Activated CD8-positive, alpha-beta T cell treated with anti-CD3 and anti-CD28 coated beads for 36 hours (primary cell): ENCODE measurements around the gene ILK. TPM values are rescaled to one million over a fixed set of nuclear protein-coding genes. Genes with fewer than 3 reads are reported as not detected.
A peak's percentile ranks its signal among the peaks of the same experiment; 100 is the strongest.

Experiments used
- ATAC-seq: fragments of 200-7000 bp; cut with Tn5 transposase; one replicate; pipeline ENCODE4 v1.10.0; 2021; ENCODE audit warnings: mild to moderate bottlenecking, moderate library complexity
- CTCF ChIA-PET: fragments of 350-600 bp; sonication (Branson Sonifier 250); formaldehyde crosslinking; loops from one replicate; lab custom pipeline; 2021; ENCODE audit warnings: antibody characterized with exemption; lab: Charles Lee
- POLR2A ChIA-PET: fragments of 350-600 bp; sonication (Branson Sonifier 250); formaldehyde crosslinking; loops from one replicate; lab custom pipeline; 2021; ENCODE audit warnings: antibody characterized with exemption; lab: Charles Lee
- DNase-seq: peaks from one replicate; pipeline ENCODE4 v3.0.0-alpha.2; 2020
- H3K27ac Mint-ChIP-seq: one replicate; pipeline ENCODE4 v1.8.0; 2021; ENCODE audit warnings: mild to moderate bottlenecking, mixed read lengths
- H3K27me3 Mint-ChIP-seq: one replicate; pipeline ENCODE4 v1.8.0; 2021; ENCODE audit warnings: mixed read lengths
- H3K36me3 Mint-ChIP-seq: one replicate; pipeline ENCODE4 v1.8.0; 2021; ENCODE audit warnings: low read depth, mixed read lengths
- H3K4me1 Mint-ChIP-seq: one replicate; pipeline ENCODE4 v1.8.0; 2021; ENCODE audit warnings: low read depth, mixed read lengths
- H3K4me3 Mint-ChIP-seq: one replicate; pipeline ENCODE4 v1.8.0; 2021; ENCODE audit warnings: mild to moderate bottlenecking, moderate library complexity, mixed read lengths
- H3K9me3 Mint-ChIP-seq: one replicate; pipeline ENCODE4 v1.8.0; 2021; ENCODE audit warnings: mixed read lengths
- intact Hi-C: fragments of 100-400 bp; cut with micrococcal nuclease; formaldehyde crosslinking; loops from one replicate; pipeline ENCODE4 v1.10.0; 2022
- total RNA-seq, 2 experiments: library from RNA; stranded (reverse); gene quantifications; one replicate each; pipeline ENCODE4 v1.2.3, GENCODE V29; 2021
- TF ChIP-seq, protein P1 (sequence below): fragments of 200-600 bp; IDR thresholded peaks from one replicate; pipeline ENCODE4 v1.8.0; 2022; ENCODE audit warnings: antibody characterized with exemption, mild to moderate bottlenecking

The ILK gene
- total RNA-seq, 2 experiments from 2014 or later = 70.6 to 71.7 TPM

DNA sequence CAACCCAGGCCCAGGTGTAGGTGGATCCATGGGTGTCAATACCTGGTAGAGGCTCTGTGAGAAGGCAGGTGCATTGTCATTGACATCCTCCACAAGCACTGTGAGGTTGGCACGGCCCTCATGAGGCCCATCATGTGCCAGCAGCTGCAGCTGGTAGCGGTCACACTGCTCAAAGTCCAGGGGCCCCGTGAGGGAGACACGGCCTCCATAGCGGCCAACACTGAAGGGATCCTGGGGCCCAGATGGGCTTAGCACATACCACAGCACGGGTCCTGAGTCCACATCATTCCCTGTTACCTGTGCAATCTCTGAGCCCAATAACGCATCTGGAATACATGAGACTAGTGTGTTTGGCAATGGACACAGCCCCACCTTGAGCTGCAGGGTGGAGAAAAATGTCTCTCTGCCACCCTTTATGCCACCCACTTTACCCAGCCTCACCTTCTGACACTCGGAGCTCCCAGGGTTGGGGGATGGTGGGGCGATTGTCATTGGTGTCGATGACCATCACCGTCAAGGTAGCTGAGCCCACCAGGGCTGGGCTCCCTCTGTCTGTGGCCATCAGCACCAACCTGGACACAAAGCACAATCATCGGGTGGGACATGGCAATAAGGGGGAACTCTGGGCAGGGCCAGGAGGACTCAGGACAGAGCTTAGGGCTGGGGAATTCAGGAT, 21.7 kb downstream of the ILK start:
- POLR2A ChIA-PET = no interaction called here
- no peak for DNase-seq
- H3K36me3 Mint-ChIP-seq = no peaks in the 10 kb centered on the region
- CTCF ChIA-PET = interaction anchor here (0.9 to 1.0 kb wide), 2 partner anchors 12 to 58 kb away, joined by 3 to 4 read pairs; partner anchors contain the start of gene MRPL17
- H3K4me3 Mint-ChIP-seq = no peak overlapping the region
- TF ChIP-seq, protein P1, sequence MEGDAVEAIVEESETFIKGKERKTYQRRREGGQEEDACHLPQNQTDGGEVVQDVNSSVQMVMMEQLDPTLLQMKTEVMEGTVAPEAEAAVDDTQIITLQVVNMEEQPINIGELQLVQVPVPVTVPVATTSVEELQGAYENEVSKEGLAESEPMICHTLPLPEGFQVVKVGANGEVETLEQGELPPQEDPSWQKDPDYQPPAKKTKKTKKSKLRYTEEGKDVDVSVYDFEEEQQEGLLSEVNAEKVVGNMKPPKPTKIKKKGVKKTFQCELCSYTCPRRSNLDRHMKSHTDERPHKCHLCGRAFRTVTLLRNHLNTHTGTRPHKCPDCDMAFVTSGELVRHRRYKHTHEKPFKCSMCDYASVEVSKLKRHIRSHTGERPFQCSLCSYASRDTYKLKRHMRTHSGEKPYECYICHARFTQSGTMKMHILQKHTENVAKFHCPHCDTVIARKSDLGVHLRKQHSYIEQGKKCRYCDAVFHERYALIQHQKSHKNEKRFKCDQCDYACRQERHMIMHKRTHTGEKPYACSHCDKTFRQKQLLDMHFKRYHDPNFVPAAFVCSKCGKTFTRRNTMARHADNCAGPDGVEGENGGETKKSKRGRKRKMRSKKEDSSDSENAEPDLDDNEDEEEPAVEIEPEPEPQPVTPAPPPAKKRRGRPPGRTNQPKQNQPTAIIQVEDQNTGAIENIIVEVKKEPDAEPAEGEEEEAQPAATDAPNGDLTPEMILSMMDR = no peak
- intact Hi-C loops = no loop called here
- H3K4me1 Mint-ChIP-seq = peaks cover 14% of the 10 kb centered on the region
- H3K27me3 Mint-ChIP-seq = no peaks in the 10 kb centered on the region
- H3K27ac Mint-ChIP-seq = no peak overlapping the region
- H3K9me3 Mint-ChIP-seq = no peaks in the 10 kb centered on the region
- no peak for ATAC-seq

GRCh38 chr11:6625832-6626420, 22.4 kb downstream of the ILK start:
- CTCF ChIA-PET = interaction anchor here (0.9 to 1.0 kb wide), 2 partner anchors 13 to 57 kb away, joined by 3 to 4 read pairs; partner anchors contain the start of gene MRPL17
- no peak for ATAC-seq
- H3K36me3 Mint-ChIP-seq = no peaks in the 10 kb centered on the region
- H3K4me1 Mint-ChIP-seq = peaks cover 14% of the 10 kb centered on the region
- POLR2A ChIA-PET = no interaction called here
- H3K27ac Mint-ChIP-seq = no peak overlapping the region
- TF ChIP-seq, protein P1 = no peak
- no peak overlapping the region for H3K4me3 Mint-ChIP-seq
- no peak for DNase-seq
- no peaks in the 10 kb centered on the region for H3K27me3 Mint-ChIP-seq
- intact Hi-C loops = no loop called here
- no peaks in the 10 kb centered on the region for H3K9me3 Mint-ChIP-seq

DNA sequence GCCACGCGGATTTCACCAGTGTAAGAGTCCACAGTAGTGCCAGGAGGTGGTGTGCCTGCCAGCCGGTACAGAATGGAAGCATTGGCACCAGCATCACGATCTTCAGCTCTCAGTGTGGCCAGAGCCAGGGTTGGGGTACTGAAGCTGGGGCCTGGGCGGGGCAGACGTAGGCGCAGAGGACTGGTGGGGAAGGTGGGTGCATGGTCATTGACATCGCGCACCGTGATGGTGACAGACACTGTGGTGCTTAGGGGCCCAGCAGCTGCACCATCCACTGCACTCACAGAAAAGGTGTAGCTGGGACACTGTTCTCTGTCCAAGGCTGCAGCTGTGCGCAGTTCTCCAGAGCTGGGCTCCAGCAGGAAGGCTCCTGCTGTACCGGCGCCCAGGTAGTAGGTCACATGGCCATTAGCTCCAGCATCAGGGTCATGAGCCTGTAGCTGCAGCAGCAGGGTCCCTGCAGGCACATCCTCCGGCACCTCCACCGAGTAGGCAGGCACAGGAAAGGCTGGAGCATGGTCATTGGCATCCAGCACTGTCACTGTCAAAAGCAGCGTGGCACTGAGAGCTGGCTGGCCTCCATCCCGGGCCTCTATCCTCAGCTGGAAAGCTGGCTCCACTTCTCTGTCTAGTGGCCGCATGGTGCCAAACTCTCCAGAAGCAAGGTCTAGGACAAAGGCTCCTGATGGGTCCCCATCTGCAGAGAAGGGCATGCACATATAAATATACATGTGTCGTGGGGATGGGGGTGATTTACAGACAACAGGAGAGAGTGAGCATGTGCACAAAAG, 23.6 kb downstream of the ILK start:
- TF ChIP-seq, protein P1 = no peak
- Mint-ChIP-seq H3K4me1 (peaks cover 14% of the 10 kb centered on the region), H3K4me3 (peak overlapping the region; percentile 26), H3K36me3 (peaks cover 3% of the 10 kb centered on the region), H3K27ac (peak overlapping the region; percentile 77), H3K27me3 (no peaks in the 10 kb centered on the region), H3K9me3 (no peaks in the 10 kb centered on the region)
- ChIA-PET POLR2A (interaction anchor here (0.6 to 1.4 kb wide), 3 partner anchors 8 to 20 kb away, joined by 3 to 6 read pairs (median 3); partner anchors contain the start of gene TPP1), CTCF (interaction anchor here (0.6 to 1.3 kb wide), 8 partner anchors 15 to 145 kb away, joined by 3 to 4 read pairs (median 3); partner anchors contain the start of genes ARFIP2, MRPL17, TAF10 and TIMM10B)
- DNase-seq (no peak), ATAC-seq (peak; percentile 15)
- intact Hi-C loops = no loop called here

DNA sequence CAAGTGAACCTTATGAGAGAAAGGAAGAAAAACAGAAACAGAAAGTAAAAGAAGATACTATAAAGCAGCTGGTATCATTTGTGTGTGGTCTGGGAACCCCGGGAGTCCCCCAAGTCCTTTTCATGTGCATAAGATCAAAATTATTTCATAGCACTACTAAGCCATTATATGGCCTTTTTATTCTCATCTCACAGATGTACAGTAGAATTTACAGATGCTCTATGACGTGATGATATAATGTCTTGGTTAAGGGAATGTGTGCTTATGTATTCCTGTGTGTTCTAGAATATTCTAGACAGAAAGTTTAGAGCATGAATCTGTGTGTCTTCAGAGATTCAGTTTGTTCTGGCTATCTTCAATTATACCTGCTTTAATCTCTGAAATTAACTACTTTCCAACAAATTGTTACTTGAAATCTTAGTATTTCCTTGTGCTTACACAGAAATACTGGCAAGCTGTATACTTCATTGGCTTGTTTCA, 24.2 kb downstream of the ILK start:
- ATAC-seq (peak; percentile 73), DNase-seq (peak; percentile 49)
- H3K9me3 Mint-ChIP-seq = no peaks in the 10 kb centered on the region
- TF ChIP-seq, protein P1 = no peak
- peak overlapping the region; percentile 26 for H3K4me3 Mint-ChIP-seq
- intact Hi-C loops = no loop called here
- peaks cover 18% of the 10 kb centered on the region for H3K4me1 Mint-ChIP-seq
- POLR2A ChIA-PET = interaction anchor here (0.6 to 1.4 kb wide), 2 partner anchors 9 to 15 kb away, joined by 3 to 6 read pairs; partner anchors contain the start of gene TPP1
- peaks cover 3% of the 10 kb centered on the region for H3K36me3 Mint-ChIP-seq
- peak overlapping the region; percentile 77 for H3K27ac Mint-ChIP-seq
- H3K27me3 Mint-ChIP-seq = no peaks in the 10 kb centered on the region
- CTCF ChIA-PET = interaction anchor here (0.6 to 1.5 kb wide), 8 partner anchors 14 to 146 kb away, joined by 3 to 4 read pairs (median 3); partner anchors contain the start of genes ARFIP2, MRPL17, TAF10 and TIMM10B
